MCF 10A (cell line): Measurements from ENCODE around the gene DPEP3. TPM values are rescaled to one million over a fixed set of nuclear protein-coding genes. Genes with fewer than 3 reads are reported as not detected.

ENCODE experiments used
- BruUV-seq: library from RNA; stranded (reverse); fragments of 400-500 nt; replicated peaks from 2 replicates; lab custom pipeline; 2021; lab: Mats Ljungman, UMichigan
- CTCF ChIA-PET: fragments of 300-600 bp; sonication (Branson Sonifier 250); formaldehyde crosslinking; extraction: SDS; loops from one replicate; lab custom pipeline; 2021; ENCODE audit warnings: antibody characterized with exemption, inconsistent platforms; lab: Yijun Ruan, JAX
- POLR2A ChIA-PET: fragments of 300-600, 350-650 bp; sonication (Branson Sonifier 250); formaldehyde crosslinking; extraction: SDS; loops from one replicate; lab custom pipeline; 2020; ENCODE audit warnings: antibody characterized with exemption, inconsistent platforms; lab: Yijun Ruan, JAX
- DNase-seq: peaks from one replicate; pipeline ENCODE4 v3.0.0-alpha.2; 2018; ENCODE audit not compliant: unreplicated experiment
- H3K27ac Mint-ChIP-seq: one replicate; pipeline ENCODE4 v1.8.0; 2022; ENCODE audit warnings: mild to moderate bottlenecking, low read depth, mixed read lengths; ENCODE audit not compliant: unreplicated experiment
- H3K27me3 Mint-ChIP-seq: one replicate; pipeline ENCODE4 v1.8.0; 2022; ENCODE audit warnings: mixed read lengths; ENCODE audit not compliant: insufficient read depth, unreplicated experiment
- H3K36me3 Mint-ChIP-seq: one replicate; pipeline ENCODE4 v1.8.0; 2022; ENCODE audit warnings: mild to moderate bottlenecking, moderate library complexity, mixed read lengths; ENCODE audit not compliant: insufficient read depth, unreplicated experiment
- H3K4me1 Mint-ChIP-seq: one replicate; pipeline ENCODE4 v1.8.0; 2022; ENCODE audit warnings: mixed read lengths; ENCODE audit not compliant: insufficient read depth, unreplicated experiment
- H3K4me3 Mint-ChIP-seq: one replicate; pipeline ENCODE4 v1.8.0; 2022; ENCODE audit warnings: mild to moderate bottlenecking, moderate library complexity, mixed read lengths; ENCODE audit not compliant: unreplicated experiment
- H3K9me3 Mint-ChIP-seq: one replicate; pipeline ENCODE4 v1.8.0; 2022; ENCODE audit warnings: mixed read lengths; ENCODE audit not compliant: unreplicated experiment
- intact Hi-C: fragments of 100-400 bp; cut with micrococcal nuclease; formaldehyde crosslinking; loops from 2 replicates; pipeline ENCODE4 v1.14.1; 2022
- total RNA-seq: library from RNA; stranded (reverse); gene quantifications from 2 replicates; pipeline ENCODE4 v1.2.3, GENCODE V29; 2022
- TF ChIP-seq, protein P1 (sequence below): fragments of 200-600 bp; IDR thresholded peaks from one replicate; pipeline ENCODE4 v1.8.0; 2022; ENCODE audit warnings: antibody characterized with exemption, mild to moderate bottlenecking; ENCODE audit not compliant: unreplicated experiment

The DPEP3 gene
- total RNA-seq, 1 experiment from 2014 or later, result not detected

DNA sequence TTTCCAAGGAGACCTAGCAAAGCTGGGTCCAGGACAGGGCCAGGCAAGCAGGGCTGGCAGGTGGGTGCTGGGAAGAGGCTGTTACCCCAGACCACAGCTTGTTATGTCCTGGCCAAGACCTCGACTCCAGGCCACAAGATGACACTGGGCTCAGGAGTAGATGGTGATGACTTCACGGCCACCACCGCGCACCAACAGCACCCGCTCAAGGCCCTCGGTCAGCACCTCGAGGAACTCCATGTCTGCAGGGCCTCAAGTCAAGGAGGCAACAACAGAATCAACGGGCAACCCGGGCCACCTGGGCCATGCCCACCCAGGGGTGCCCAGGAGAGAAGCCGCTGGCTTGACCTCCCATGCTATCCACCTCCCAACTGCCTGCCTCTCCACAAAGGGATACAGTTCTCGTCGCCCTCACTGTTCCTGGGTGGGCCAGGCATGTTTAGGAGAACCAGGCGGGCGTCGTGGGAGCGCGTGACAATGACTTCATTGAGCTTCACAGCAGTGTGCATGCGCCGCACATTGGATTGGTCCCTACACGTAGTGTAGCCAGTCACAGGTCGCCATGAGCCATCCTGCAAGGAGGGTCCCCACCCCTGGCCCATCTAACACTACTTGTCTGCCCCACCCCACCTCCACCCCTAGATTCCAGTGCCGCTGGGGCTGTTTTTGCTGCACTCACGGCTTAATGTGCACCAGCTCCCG, 35.5 kb downstream of the DPEP3 start:
- Mint-ChIP-seq H3K4me1 (peaks cover 13% of the 10 kb centered on the region), H3K4me3 (no peak overlapping the region), H3K9me3 (no peaks in the 10 kb centered on the region), H3K27me3 (no peaks in the 10 kb centered on the region), H3K27ac (no peak overlapping the region), H3K36me3 (peaks cover 75% of the 10 kb centered on the region)
- POLR2A ChIA-PET, result interaction anchor here (1.4 to 2.5 kb wide), 2 partner anchors 8 to 9 kb away, joined by 7 to 9 read pairs; partner anchors contain the start of gene PSMB10
- CTCF ChIA-PET, result interaction anchor here (0.6 to 1.0 kb wide), 3 partner anchors 11 to 87 kb away, joined by 3 to 4 read pairs (median 3); partner anchors contain the start of genes DDX28 and DUS2
- no peak for DNase-seq
- intact Hi-C loops, result no loop called here
- TF ChIP-seq, protein P1, sequence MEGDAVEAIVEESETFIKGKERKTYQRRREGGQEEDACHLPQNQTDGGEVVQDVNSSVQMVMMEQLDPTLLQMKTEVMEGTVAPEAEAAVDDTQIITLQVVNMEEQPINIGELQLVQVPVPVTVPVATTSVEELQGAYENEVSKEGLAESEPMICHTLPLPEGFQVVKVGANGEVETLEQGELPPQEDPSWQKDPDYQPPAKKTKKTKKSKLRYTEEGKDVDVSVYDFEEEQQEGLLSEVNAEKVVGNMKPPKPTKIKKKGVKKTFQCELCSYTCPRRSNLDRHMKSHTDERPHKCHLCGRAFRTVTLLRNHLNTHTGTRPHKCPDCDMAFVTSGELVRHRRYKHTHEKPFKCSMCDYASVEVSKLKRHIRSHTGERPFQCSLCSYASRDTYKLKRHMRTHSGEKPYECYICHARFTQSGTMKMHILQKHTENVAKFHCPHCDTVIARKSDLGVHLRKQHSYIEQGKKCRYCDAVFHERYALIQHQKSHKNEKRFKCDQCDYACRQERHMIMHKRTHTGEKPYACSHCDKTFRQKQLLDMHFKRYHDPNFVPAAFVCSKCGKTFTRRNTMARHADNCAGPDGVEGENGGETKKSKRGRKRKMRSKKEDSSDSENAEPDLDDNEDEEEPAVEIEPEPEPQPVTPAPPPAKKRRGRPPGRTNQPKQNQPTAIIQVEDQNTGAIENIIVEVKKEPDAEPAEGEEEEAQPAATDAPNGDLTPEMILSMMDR, result no peak
- BruUV-seq, result no TSS peak

DNA sequence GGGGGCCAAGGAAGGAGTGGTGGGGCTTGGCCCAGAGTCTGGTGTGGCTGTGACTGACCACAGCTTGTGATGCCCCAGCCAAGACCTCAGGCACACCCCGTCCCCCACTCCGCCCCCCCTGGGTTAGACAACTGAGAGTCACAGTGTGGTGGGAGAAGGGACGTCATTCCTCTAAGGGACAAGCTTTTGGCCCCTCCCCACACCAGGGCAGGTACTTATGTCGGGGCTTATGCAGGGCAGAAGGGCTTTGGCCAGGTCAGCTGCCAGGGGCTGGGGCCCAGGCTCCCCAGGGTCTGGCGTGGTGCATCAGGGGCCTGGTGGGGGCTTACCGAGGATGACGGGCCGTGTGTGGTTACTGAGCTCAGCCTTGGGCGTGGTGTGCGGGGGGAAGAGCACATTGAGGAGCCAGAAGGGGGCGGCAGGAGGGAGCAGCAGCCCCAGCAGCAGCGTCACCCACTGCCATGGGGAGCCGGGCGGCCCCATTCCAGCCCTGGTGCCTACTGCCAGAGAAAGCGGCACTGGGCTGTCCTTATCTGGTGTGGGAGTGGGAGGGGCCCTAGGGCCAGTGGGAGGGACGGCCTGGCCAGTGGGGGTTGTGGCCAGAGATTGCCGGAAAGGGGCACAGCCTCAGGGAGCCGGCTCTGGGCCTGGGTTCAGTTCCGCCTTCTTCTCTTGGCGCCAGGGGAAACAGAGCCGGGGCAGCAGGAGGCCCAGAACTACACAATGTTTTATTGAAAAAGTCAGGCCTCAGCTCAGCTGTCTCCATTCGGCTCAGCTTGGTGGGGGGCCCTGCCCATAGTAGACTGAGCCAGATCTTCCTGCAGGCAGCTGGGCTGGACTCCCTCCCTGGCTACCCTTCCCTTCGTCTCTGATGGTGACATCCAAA, 36.4 kb downstream of the DPEP3 start, which contains the start of gene LCAT:
Gene LCAT, minus strand, starts transcription at position 502 of the 886 bp plus-strand sequence. Its CDS starts 19 bp downstream, at position 483.
- H3K9me3 Mint-ChIP-seq, result no peaks in the 10 kb centered on the region
- H3K4me3 Mint-ChIP-seq, result no peak within 1 kb of the TSS
- BruUV-seq, result no TSS peak
- H3K4me1 Mint-ChIP-seq, result peaks cover 13% of the 10 kb centered on the region
- ChIA-PET POLR2A (interaction anchor here (1.4 kb wide), 1 partner anchor 8 kb away, joined by 7 read pairs; no protein-coding TSS in a partner anchor), CTCF (interaction anchor here (0.7 to 1.0 kb wide), 2 partner anchors 12 to 86 kb away, joined by 3 to 4 read pairs; no protein-coding TSS in a partner anchor)
- no peak within 1 kb of the TSS for H3K27ac Mint-ChIP-seq
- H3K27me3 Mint-ChIP-seq, result no peaks in the 10 kb centered on the region
- TF ChIP-seq, protein P1, result no peak
- intact Hi-C loops, result no loop called here
- H3K36me3 Mint-ChIP-seq, result peaks cover 76% of the 10 kb centered on the region
- no peak for DNase-seq

DNA sequence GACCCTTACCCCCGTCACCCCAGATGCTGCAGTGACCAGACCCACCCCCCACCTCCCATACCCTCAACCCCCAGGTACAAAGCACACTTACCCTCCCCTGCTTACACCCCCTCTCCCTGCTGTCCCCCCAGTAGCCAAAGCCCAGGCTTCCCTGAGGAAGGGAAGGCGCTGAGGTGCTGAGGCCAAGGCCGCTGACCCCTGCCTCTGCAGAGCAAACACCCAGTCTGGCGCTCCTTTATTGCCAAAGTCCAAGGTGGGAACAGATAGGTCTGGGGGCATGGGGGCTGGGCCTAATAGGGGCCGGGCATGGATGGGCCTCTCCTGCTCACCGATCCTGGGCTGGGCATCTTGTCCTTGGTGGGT, 37.1 kb downstream of the DPEP3 start:
- Mint-ChIP-seq H3K9me3 (no peaks in the 10 kb centered on the region), H3K27ac (no peak overlapping the region), H3K4me1 (peaks cover 8% of the 10 kb centered on the region), H3K27me3 (no peaks in the 10 kb centered on the region), H3K4me3 (no peak overlapping the region), H3K36me3 (peaks cover 76% of the 10 kb centered on the region)
- ChIA-PET POLR2A (no interaction called here), CTCF (interaction anchor here (0.7 to 0.9 kb wide), 3 partner anchors 20 to 76 kb away, joined by 3 to 5 read pairs (median 3); no protein-coding TSS in a partner anchor)
- intact Hi-C loops, result no loop called here
- TF ChIP-seq, protein P1, result no peak
- no TSS peak for BruUV-seq
- no peak for DNase-seq
